WTC11 (cell line): ENCODE measurements around the gene LIF. TPM values are rescaled to one million over a fixed set of nuclear protein-coding genes. Genes with fewer than 3 reads are reported as not detected.

ENCODE experiments used
- ATAC-seq: fragments of 200-7000 bp; cut with Tn5 transposase; 2 replicates; pipeline ENCODE4 v1.10.0; 2021; ENCODE audit warnings: mild to moderate bottlenecking, moderate library complexity
- CTCF ChIA-PET: fragments of 300-600 bp; sonication (Branson Sonifier 250); formaldehyde crosslinking; loops from one replicate; lab custom pipeline; 2021; ENCODE audit warnings: antibody characterized with exemption; lab: Charles Lee
- POLR2A ChIA-PET: fragments of 350-600 bp; sonication (Branson Sonifier 250); formaldehyde crosslinking; loops from one replicate; lab custom pipeline; 2021; ENCODE audit warnings: antibody characterized with exemption; lab: Charles Lee
- DNase-seq: peaks from one replicate; pipeline ENCODE4 v3.0.0; 2021; ENCODE audit warnings: low spot score
- H3K27ac Mint-ChIP-seq: 2 replicates; pipeline ENCODE4 v1.8.0; 2021; ENCODE audit warnings: mixed read lengths
- H3K27me3 Mint-ChIP-seq: 2 replicates; pipeline ENCODE4 v1.8.0; 2021; ENCODE audit warnings: low read depth, mild to moderate bottlenecking, moderate library complexity, mixed read lengths
- H3K36me3 Mint-ChIP-seq: 2 replicates; pipeline ENCODE4 v1.8.0; 2021; ENCODE audit warnings: mixed read lengths
- H3K4me1 Mint-ChIP-seq: 2 replicates; pipeline ENCODE4 v1.8.0; 2022; ENCODE audit warnings: mixed read lengths
- H3K4me3 Mint-ChIP-seq: 2 replicates; pipeline ENCODE4 v1.8.0; 2021; ENCODE audit warnings: mild to moderate bottlenecking, moderate library complexity, mixed read lengths
- H3K9me3 Mint-ChIP-seq: 2 replicates; pipeline ENCODE4 v1.8.0; 2021; ENCODE audit warnings: mixed read lengths
- CREB1 ChIP-seq: sonication (generic); formaldehyde crosslinking; IDR thresholded peaks from 2 replicates; pipeline ENCODE4 v1.8.0; 2023; ENCODE audit warnings: mild to moderate bottlenecking, missing genetic modification reagents
- CREM ChIP-seq: sonication (generic); formaldehyde crosslinking; IDR thresholded peaks from 2 replicates; pipeline ENCODE4 v1.8.1; 2022; ENCODE audit warnings: mild to moderate bottlenecking, missing genetic modification reagents, moderate library complexity
- E2F1 ChIP-seq: sonication (generic); formaldehyde crosslinking; IDR thresholded peaks from 2 replicates; pipeline ENCODE4 v1.8.0; 2022; ENCODE audit warnings: mild to moderate bottlenecking, missing genetic modification reagents
- E2F4 ChIP-seq: sonication (generic); formaldehyde crosslinking; IDR thresholded peaks from 2 replicates; pipeline ENCODE4 v1.8.1; 2022; ENCODE audit warnings: low read depth, mild to moderate bottlenecking, moderate library complexity, missing genetic modification reagents, borderline replicate concordance
- EMX1 ChIP-seq: fragments of 250-450 bp; sonication (Bioruptor Pico); IDR thresholded peaks from 2 replicates; pipeline ENCODE4 v1.8.0; 2021; ENCODE audit warnings: mild to moderate bottlenecking
- ERG ChIP-seq: fragments of 250-450 bp; sonication (Bioruptor Pico); IDR thresholded peaks from 2 replicates; pipeline ENCODE4 v1.8.0; 2021; ENCODE audit warnings: mild to moderate bottlenecking
- FOXK1 ChIP-seq: sonication (generic); formaldehyde crosslinking; IDR thresholded peaks from 2 replicates; pipeline ENCODE4 v1.8.0; 2022; ENCODE audit warnings: mild to moderate bottlenecking, moderate library complexity, missing genetic modification reagents
- GRHL2 ChIP-seq: fragments of 250-450 bp; sonication (Bioruptor Pico); IDR thresholded peaks from 2 replicates; pipeline ENCODE4 v1.8.0; 2022; ENCODE audit warnings: mild to moderate bottlenecking, moderate library complexity; ENCODE audit not compliant: insufficient replicate concordance, severe bottlenecking
- IRF2 ChIP-seq: sonication (generic); formaldehyde crosslinking; IDR thresholded peaks from 2 replicates; pipeline ENCODE4 v1.8.0; 2022; ENCODE audit warnings: low read depth, missing genetic modification reagents, borderline replicate concordance
- MLX ChIP-seq: sonication (generic); formaldehyde crosslinking; IDR thresholded peaks from 2 replicates; pipeline ENCODE4 v1.8.1; 2023; ENCODE audit warnings: mild to moderate bottlenecking, missing genetic modification reagents, moderate library complexity
- NFE2L1 ChIP-seq: sonication (generic); formaldehyde crosslinking; IDR thresholded peaks from 2 replicates; pipeline ENCODE4 v1.8.1; 2023; ENCODE audit warnings: missing genetic modification reagents
- NR3C1 ChIP-seq: sonication (generic); formaldehyde crosslinking; conservative IDR thresholded peaks from 2 replicates; pipeline ENCODE4 v1.8.1; 2023; ENCODE audit warnings: low read depth, mild to moderate bottlenecking, missing genetic modification reagents
- RORB ChIP-seq: fragments of 250-450 bp; sonication (Bioruptor Pico); IDR thresholded peaks from 2 replicates; pipeline ENCODE4 v1.9.0; 2021; ENCODE audit warnings: mild to moderate bottlenecking
- TP53 ChIP-seq: sonication (generic); formaldehyde crosslinking; IDR thresholded peaks from 2 replicates; pipeline ENCODE4 v1.8.1; 2023; ENCODE audit warnings: mild to moderate bottlenecking, missing genetic modification reagents
- ZMAT4 ChIP-seq: fragments of 250-450 bp; sonication (Bioruptor Pico); IDR thresholded peaks from 2 replicates; pipeline ENCODE4 v1.9.0; 2021; ENCODE audit warnings: mild to moderate bottlenecking
- ZNF138 ChIP-seq: sonication (generic); formaldehyde crosslinking; conservative IDR thresholded peaks from 2 replicates; pipeline ENCODE4 v1.8.1; 2022; ENCODE audit warnings: mild to moderate bottlenecking, moderate library complexity, missing genetic modification reagents
- ZNF263 ChIP-seq: sonication (generic); formaldehyde crosslinking; IDR thresholded peaks from 2 replicates; pipeline ENCODE4 v1.8.1; 2022; ENCODE audit warnings: low read depth, mild to moderate bottlenecking, moderate library complexity, missing genetic modification reagents
- ZNF281 ChIP-seq: sonication (generic); formaldehyde crosslinking; IDR thresholded peaks from 2 replicates; pipeline ENCODE4 v1.8.0; 2023; ENCODE audit warnings: mild to moderate bottlenecking, missing genetic modification reagents
- ZNF396 ChIP-seq: fragments of 250-450 bp; sonication (Bioruptor Pico); IDR thresholded peaks from 2 replicates; pipeline ENCODE4 v1.8.0; 2021; ENCODE audit warnings: mild to moderate bottlenecking, moderate library complexity, borderline replicate concordance
- ZNF671 ChIP-seq: fragments of 250-450 bp; sonication (Bioruptor Pico); IDR thresholded peaks from 2 replicates; pipeline ENCODE4 v1.8.0; 2021; ENCODE audit warnings: mild to moderate bottlenecking
- total RNA-seq: library from RNA; stranded (reverse); gene quantifications from 3 replicates; pipeline ENCODE4 v1.2.3, GENCODE V29; 2021

The LIF gene
- total RNA-seq, 1 experiment from 2014 or later = 7.2 TPM

GRCh38 chr22:30195245-30196140 lies 51.1 kb downstream of the LIF start:
- peaks cover 54% of the 10 kb centered on the region for H3K4me1 Mint-ChIP-seq
- CTCF ChIA-PET = interaction anchor here (0.6 to 1.5 kb wide), 2 partner anchors 93 to 142 kb away, joined by 3 to 5 read pairs; no protein-coding TSS in a partner anchor
- ATAC-seq (no peak), DNase-seq (no peak)
- POLR2A ChIA-PET = no interaction called here
- H3K36me3 Mint-ChIP-seq = no peaks in the 10 kb centered on the region
- H3K4me3 Mint-ChIP-seq = 0 out of 2 replicates have a peak overlapping the region, but pooled peaks have one; percentile 36
- H3K9me3 Mint-ChIP-seq = 0 out of 2 replicates have a peak, but pooled peaks cover 3% of the 10 kb centered on the region
- peak overlapping the region; percentile 96 for H3K27ac Mint-ChIP-seq
- no peak for TF ChIP-seq EMX1 (CRISPR knock-in tag)
- TF ChIP-seq MLX (CRISPR knock-in tag) = no peak
- no peak for TF ChIP-seq ZNF281 (CRISPR knock-in tag)
- TF ChIP-seq FOXK1 (CRISPR knock-in tag) = no peak
- TF ChIP-seq E2F4 (CRISPR knock-in tag) = no peak
- no peak for TF ChIP-seq RORB (CRISPR knock-in tag)
- TF ChIP-seq ZNF396 (CRISPR knock-in tag) = no peak
- TF ChIP-seq ZMAT4 (CRISPR knock-in tag) = no peak
- no peak for TF ChIP-seq CREM (CRISPR knock-in tag)
- TF ChIP-seq NR3C1 = no peak
- TF ChIP-seq NFE2L1 = no peak
- TF ChIP-seq GRHL2 (CRISPR knock-in tag) = no peak
- no peak for TF ChIP-seq E2F1 (CRISPR knock-in tag)
- TF ChIP-seq TP53 = no peak
- no peak for TF ChIP-seq ZNF138 (CRISPR knock-in tag)
- no peak for TF ChIP-seq ZNF671 (CRISPR knock-in tag)
- TF ChIP-seq ZNF263 = no peak
- no peak for TF ChIP-seq CREB1 (CRISPR knock-in tag)
- no peak for TF ChIP-seq IRF2 (CRISPR knock-in tag)
- TF ChIP-seq ERG (CRISPR knock-in tag) = no peak
- TF ChIP-seq, all 79 proteins: peak for 0
- no peaks in the 10 kb centered on the region; the same call in 1 of the 2 replicates for H3K27me3 Mint-ChIP-seq
